Glomerular visceral epithelial cell (primary cell): ENCODE results near the gene ADGRD2.
A peak's percentile ranks its signal among the peaks of the same experiment; 100 is the strongest.

Experiments
- DNase-seq: peaks from one replicate; pipeline ENCODE4 v3.0.0-alpha.2; 2016; ENCODE audit errors: extremely low spot score

ADGRD2 gene

GRCh38 chr9:124478354-124478753 is 28.1 kb downstream of the ADGRD2 start:
- no peak for DNase-seq

DNA sequence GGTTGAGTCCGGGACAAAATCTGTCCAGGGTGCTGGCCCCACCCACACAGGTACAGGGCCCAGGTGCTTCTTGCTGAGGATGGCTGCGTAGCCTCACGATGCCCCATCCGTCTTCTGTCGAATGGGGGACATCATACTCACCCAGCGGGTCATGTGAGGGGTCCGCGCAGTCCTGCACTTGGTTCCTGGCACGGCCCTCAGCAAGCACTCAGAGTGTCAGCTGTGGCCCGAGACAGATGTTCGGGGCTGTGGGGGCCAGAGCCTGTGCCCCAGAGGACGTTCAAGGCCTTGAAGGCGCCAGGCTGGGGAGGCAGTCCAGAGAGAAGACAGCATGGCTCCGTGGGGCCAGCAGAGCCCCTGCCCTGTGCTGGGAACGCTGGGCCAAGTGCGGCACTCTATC is 29.1 kb downstream of the ADGRD2 start:
- no peak for DNase-seq

DNA sequence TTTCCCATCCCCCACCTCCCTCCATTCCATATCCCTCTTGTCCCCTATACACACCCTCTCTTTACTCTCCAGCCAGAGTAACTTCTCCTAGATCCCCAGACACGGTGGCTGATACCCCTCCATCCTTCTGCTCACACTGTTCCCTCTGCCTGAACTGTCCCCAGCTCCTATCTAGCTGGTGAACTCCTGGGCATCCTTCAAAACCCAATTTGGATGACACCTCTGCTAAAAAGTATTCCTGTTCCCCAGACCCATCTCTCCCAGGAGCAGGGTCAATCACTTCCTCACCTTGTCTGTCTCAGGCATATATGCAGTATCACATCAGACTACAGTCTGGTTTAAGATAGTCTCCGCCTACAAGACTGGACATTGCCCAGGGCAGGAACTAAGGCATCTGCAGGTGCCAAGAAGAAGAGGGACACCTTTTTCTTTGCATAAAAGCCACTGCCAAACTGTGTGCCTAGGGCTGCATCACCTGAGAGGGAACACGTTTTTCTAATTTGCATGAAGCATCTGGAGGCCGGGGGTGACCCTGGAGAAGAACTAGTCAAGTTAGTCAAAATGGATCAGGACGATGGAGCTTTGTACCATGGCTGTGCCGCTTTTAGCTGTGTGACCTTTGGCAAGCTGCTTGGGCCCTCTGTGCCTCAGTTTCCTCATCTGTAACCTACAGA is 29.8 kb downstream of the ADGRD2 start:
- no peak for DNase-seq

GRCh38 chr9:124480621-124480981 is 30.4 kb downstream of the ADGRD2 start:
- peak; percentile 32 for DNase-seq

DNA sequence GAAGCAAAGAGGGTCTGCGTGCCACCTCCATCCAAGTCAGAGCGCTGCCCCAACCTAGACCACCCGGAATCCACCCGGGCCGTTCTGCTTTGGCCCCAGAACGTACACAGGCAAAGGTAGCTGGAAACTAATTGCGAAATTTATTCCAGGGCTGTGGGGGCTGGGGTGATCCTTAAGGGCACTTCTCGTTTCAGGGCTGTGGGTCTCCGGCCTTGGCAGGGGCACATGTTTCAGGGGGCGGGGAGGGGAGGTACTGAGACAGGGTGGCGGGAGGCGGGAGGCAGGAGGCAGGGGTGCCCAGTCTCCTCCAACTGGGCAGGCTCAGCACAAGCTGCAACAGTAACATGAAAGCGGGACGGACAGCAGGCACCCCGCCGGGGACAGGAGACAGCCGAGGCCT is 30.9 kb downstream of the ADGRD2 start:
- DNase-seq, result no peak

GRCh38 chr9:124482431-124483031 is 32.3 kb downstream of the ADGRD2 start:
- no peak for DNase-seq

DNA sequence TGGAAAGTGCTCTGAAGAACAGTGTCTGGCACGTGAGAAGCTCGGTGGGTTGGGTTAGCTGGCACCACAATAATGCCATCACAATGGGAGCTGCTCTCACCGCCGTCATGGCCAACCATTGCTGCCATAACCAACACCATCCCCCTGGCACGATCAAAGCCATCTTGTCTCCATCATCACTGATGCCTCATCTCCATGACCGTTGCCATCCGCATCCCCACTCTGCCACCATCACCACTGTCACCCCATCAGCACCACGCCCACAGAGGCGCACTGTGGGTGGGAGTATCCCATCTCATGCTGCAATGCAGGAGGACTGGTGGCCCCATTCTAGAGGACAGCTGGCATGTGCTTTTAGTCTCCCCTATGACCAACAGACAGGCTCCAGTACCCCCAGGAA is 33.2 kb downstream of the ADGRD2 start:
- no peak for DNase-seq

DNA sequence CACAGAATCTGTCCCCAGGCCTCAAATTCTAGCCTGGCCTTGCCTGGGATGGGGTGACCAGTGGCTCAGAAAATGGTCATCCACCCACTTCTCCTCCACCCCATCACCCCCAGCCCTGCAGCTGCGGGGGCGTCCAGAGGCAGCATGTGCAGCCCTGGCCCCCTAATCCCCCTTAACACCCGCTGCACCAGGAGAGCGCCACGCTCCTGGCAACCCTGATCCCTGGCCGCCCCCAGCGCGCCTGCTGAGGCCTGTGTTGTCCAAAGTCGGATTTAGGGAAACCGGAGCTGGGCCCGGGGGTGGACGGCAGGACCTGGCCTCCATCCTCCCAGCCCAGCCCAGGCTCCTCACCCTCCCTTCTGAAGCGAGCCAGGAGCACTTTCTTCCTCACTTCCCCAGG is 35.0 kb downstream of the ADGRD2 start:
- no peak for DNase-seq

DNA sequence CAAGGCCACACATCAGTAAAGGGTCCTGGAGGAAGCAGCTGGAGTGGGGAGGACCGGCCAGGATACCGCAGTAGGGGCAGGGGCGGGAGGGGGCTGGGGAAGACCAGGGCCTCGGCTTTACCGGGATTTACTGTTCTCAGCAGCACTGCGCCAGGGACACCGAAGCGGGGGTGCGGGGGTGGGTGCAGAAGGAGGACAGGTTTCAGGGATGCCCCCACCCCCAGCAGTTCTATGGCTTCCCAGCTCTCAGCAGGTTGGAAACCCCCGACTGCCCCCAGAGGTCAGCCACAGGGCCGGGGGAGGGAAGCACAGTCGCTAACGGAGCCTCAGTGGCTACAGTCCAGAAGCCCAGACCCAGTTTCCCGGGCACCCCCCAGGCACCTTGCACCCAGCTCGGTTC is 35.7 kb downstream of the ADGRD2 start:
- no peak for DNase-seq

DNA sequence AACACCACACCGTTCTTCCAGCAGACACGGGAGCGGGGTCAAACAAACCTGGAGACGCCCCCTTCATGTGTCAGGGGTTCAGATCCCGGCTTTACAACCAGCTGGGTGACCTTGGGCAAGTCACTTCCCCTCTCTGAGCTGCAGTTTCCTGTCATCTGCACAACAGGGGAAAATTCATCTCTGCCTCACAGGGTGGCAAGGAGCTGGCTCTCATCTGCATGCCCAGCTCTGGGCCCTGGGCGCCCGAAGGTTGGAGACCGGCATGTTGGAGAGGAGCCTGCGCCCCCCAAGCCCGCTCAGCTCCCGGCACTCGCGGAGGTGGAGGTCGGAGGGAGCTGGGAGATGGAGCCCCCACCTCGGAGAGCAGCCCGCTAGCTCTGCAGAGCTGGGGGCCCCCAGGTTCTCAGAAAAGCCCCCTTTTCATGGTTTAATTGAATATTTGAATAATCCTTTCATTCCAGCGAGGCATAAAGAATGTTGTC is 36.6 kb downstream of the ADGRD2 start:
- no peak for DNase-seq

DNA sequence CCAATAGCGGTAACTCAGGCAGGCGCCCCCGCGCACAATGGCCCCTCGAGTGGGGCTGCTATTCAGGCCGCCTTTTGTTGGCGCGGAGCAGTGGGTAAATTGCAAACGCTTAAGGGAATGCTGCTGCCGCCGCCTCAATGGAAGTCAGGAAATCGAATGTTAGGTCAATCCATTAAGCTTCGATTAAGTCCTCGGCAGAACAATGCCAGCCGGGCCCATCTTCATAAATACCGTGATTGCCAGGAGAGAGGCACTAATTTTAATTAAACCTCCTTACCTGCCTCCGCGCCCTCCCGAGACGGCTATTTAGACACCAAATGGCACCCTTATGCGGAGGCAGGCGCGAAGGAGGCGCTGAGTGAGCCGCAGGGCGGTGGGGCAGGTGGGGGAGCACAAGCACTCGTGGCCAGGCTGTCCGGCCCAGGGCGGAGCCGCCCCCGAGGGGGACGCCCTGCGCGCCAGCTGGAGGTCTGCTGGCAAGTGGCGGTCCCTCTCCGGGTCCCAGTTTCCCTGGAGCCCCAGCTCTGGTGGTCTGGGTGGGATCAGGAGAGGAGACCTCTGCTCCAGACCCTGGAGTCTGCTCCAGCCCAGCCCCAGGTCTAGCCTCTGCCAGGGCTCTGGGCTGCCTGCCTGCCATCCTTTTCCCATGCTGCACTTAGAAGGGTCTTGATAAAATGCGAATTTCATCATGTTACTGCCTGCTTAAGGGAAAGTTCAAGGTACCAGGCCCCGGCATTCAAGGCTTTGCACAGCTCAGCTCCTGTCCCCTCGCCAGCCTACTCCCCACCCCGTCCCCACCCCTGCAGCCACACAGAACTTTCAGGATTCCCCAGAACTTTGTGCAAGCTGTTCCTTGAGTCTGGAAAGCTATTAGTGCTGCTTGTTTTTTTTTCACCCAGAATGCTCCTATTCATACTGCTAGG is 37.3 kb downstream of the ADGRD2 start:
- DNase-seq, result no peak

- no peak for DNase-seq
Observed at GRCh38 chr9:124488641-124489210, 38.5 kb downstream of the ADGRD2 start.

- DNase-seq, result peak; percentile 63
Observed at GRCh38 chr9:124489222-124489621, 39.0 kb downstream of the ADGRD2 start.

DNA sequence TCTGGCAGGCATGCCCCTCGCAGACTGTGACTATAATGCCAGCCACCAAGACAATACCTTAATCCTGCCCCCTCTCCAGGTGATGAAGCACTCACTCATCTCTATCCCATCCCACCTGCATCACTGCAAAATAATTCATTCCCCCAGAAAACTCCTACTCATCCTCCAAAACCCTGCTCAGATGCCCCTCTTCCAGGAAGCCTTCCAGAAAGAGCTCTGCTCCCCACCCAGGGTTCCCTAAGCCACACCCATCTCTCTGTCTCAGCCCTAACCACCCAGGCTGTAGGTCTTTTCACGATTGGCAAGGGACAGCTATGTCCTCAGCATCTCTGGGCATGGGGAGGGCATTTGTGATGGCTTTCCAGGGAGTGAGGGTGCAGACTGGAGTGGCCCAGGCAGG is 39.8 kb downstream of the ADGRD2 start:
- DNase-seq, result no peak

GRCh38 chr9:124491049-124491975 is 41.1 kb downstream of the ADGRD2 start:
- DNase-seq, result no peak

DNA sequence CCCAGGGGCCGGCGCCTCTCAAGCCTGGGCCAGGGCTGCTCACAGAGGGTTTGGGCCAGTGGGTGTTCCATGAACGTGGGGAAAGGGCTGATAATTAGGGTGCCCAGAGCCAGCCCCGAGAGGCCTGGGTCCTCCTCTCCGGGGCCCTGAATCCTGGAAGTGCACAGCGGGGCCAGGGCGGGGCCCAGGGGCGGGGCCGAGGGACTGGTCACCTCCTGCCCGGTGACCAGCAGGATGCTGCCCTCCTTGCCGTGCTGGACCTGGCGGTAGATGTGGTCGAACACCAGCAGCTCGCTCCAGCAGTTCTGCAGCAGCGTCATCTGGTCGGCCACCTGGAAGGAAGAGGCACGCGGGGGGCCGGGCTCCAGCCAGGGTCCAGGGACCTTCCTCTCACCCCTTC is 42.6 kb downstream of the ADGRD2 start:
- no peak for DNase-seq

GRCh38 chr9:124493218-124493617 is 43.0 kb downstream of the ADGRD2 start:
- no peak for DNase-seq

DNA sequence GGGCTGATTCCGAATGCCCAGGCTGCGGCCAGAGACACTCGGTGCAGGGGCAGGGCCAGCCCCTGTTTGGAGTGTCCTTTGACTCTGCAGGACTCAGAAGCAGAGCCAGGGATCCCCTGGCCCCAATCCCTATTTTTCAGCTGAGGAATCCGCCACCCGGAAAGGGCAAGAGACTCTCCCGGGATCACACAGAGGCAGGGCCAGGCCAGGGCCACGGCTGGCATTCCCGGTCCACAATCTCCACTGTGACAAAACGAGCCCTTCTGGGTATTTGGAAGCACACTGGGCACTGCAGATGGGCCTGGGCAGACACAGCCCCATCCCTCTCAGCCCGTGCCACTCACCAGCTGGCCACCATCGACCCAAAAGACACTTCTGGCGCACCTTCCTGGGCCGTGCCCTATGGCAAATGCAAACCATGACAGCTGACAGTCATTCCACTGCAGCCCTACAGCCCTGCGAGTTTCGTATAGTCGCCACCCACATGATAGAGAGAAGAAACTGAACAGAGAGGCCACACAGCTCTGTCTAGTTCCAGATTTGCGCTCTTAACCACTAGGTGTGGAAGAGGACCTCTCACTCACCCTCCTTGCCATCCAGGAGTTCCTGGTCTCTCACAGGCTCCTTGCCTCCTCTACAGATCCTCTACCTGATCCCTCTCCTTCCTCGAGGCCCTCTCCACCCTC is 43.7 kb downstream of the ADGRD2 start:
- DNase-seq, result no peak

DNA sequence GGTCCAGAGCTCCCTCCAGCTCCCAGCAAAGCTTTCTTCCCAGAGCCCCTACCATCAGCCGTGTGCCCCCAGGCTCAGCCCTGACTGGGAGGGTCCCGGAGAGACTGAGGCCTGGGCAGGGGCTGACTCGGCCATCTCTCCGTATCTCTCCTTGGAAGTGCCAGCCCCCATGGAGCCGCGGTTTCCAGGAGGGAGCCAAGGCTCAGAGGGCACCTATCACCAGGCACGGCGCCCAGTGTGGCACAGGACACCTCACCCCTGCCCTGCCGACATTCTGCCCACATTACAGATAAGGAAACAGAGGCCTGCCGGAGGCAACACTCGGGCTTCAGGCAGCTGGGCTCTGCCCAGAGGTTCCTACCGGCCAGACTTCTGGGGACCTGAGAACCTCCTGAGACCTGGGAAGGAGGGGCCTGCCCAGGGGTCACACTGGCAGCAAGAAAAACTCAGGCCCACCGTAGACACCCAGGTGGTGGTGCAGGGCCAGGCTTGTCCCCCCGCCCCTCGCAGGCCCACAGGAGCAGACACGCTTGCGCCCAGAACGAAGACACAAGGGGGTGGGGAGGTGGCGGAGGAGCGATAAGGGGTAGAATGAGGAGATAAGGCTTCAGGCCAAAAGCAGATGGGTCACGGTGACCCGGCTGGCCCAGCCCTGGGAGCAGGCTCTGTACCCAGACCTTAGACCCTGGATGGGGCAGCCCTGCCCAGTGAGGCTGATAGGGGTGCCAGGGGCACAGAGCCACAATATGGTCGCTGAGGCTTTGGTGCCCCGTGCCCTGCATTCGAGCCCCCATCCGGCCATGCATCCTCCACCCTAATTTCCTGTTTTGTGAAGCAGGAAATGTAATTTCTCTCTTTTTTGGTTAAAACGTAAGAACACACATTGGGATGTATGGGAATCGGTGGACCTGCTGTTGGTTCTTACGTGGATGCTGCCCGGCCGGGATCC is 45.1 kb downstream of the ADGRD2 start:
- DNase-seq, result no peak

DNA sequence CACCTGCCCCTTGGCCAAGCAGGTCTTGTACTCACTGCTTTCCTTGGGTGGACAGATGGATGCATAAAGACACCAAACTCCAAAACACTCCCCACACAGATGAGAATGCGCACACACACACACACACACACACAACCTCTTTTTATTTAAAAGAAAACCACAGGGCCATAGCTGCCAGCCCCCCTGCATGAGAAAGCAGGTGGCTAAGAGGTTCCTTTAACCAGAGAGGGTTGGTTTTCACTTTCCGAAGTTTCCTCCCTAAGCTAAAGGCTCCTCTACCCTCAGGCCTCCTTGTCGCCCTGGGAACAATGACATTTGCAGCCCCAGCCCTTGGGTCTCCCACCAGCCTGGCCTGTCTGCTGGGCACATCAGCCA is 45.8 kb downstream of the ADGRD2 start:
- DNase-seq, result no peak
